OCI-M1 (cell line): Measurements from ENCODE around the gene ATG16L2.
"Not testable (repeated sequence)": the region's sequence is repeated elsewhere in the genome, so short reads cannot be mapped to it uniquely, and the experiment has no call there.

Experiments used
- DNase-seq: peaks from one replicate; lab custom pipeline; 2025; lab: John Stamatoyannopoulos, UW

Gene ATG16L2

GRCh38 chr11:72806378-72806777 is 7.8 kb upstream of the ATG16L2 start:
- DNase-seq, result peak; percentile 66

DNA sequence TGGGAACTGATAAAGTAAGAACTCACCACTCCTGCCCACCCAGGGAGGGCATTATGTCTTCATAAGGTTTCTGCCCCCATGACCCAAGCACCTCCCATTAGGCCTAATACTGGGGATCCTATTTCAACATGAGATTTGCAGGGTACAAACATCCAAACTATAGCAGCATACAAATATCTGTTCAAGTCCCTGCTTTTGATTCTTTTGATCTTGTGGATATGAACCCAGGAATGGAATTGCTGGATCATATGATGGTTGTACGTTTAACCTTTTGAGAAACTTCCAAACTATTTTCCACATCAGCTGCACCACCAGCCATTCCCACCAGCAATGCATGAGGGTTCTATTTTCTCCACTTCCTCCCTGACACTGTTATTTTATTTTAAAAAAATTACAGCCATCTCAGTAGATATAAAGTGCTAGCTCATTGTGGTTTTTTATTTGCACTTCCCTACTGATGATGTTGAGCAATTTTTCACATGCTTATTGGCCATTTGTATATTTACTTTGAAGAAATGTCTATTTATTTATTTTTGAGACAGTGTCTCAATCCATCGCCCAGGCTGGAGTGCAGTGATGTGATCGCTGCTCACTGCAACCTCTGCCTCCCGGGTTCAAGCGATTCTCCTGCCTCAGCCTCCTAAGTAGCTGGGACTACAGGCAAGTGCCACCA is 7.1 kb upstream of the ATG16L2 start:
- DNase-seq, result peak; percentile 98

- DNase-seq, result peak; percentile 98
Measured at GRCh38 chr11:72807792-72808191, 6.4 kb upstream of the ATG16L2 start.

GRCh38 chr11:72808331-72808798 is 5.8 kb upstream of the ATG16L2 start:
- DNase-seq, result no peak

GRCh38 chr11:72811686-72812085 is 2.5 kb upstream of the ATG16L2 start:
- DNase-seq, result not testable (repeated sequence)

DNA sequence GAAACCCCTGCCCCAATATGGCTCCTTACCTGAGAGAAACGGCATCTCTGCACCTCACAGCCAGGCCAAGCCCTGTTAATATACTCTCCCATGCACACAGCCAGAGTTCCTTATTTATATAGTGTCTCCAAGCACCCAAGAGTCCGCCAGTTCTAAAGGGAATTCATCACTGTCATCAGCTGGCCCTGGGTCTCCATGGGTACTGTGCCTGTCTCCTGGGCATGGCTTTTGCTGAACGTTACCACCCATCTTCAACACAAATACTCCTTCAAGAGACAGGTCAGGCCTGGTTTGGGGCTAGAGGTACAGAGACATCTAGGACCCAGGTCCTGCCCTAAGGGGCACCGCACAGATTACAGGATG is 1.6 kb upstream of the ATG16L2 start:
- no peak for DNase-seq

- DNase-seq, result peak; percentile 98
Measured at GRCh38 chr11:72812967-72813739, 1.1 kb upstream of the ATG16L2 start.

DNA sequence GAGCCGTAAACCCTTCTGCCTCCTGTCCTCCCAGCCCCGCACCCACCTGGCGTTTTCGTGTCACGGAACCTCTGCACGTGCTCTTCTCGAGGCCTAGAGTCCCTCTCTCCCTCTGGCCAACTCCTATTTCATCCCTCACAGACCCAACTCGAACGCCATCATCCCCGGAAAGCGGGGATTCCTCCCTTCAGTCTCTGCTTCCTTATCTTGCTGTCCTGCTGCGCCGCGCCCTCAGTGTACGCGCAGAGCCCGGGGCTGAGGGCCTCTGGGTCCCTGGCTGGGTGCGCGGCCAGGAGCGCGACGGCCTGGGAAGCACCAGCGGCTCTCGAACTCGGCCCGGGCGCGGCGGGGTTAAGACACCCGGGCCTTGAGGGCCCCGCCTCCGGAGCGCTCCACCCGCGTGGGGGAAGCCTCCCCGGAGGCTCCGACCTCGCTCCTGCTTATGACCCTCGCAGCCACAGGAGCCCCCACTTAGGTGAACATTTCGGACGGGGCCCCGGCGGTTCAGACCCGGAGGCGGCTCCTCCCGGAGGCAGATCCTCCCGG is 398 bp upstream of the ATG16L2 start:
- DNase-seq, result peak; percentile 99

DNA sequence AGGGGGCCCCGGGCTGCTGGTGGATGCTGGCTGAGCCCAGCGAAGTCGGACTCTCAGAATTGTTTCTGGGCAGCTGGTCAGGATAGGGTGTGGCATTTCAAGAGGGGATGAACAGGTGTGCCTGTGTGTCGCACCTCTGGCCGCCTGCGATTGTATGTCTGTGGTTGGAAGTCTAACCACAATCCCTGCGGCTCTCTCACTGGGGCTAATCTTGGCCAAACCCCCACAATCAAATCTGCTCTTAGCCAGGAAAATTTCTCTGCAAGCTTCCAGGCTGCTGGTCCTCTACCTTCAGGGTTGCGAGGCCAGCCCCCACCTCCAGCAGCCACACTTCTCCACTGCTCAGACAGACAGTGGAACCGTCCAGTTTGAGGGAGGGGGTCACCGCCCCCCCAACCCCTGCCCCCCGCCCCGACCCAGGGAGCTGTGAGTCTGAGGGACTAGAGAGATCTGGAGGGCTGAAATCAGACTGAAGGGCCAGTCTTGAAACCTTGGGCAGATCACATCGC is 953 bp downstream of the ATG16L2 start:
- peak; percentile 97 for DNase-seq

DNA sequence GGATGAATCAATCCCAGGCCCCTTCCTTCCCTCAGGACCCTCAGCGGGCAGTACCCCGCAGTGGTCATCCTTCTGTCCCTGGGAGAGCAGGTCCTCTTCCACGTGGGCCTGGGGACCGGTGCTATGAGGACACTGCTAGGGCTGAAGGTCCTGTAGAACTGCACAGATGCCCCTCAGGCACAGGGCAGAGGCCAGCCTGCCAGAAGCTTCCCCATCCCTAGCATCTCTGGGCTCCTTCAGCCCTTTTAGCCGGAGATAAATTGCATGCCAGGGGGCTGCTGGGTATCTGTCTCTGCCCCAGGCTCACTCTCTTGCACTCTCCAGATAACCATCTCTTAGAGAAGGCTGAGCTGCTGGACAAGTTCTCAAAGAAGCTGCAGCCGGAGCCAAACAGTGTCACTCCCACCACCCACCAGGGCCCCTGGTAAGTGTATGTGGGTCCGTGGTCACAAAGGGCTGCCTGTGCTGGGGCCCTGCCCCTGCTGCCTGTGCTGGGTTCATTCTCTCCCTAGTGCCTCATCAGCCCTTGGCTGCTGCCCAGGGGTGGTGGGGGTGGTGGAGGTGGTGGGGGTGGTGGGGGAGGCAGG is 2.3 kb downstream of the ATG16L2 start:
- peak; percentile 86 for DNase-seq

GRCh38 chr11:72817966-72818365 is 3.8 kb downstream of the ATG16L2 start:
- DNase-seq, result no peak

- no peak for DNase-seq
Measured at GRCh38 chr11:72818971-72819370, 4.8 kb downstream of the ATG16L2 start.

- no peak for DNase-seq
Measured at GRCh38 chr11:72820439-72821139, 6.4 kb downstream of the ATG16L2 start.

GRCh38 chr11:72821221-72821919 is 7.2 kb downstream of the ATG16L2 start:
- no peak for DNase-seq

GRCh38 chr11:72821920-72822799 is 7.9 kb downstream of the ATG16L2 start:
- DNase-seq, result no peak

DNA sequence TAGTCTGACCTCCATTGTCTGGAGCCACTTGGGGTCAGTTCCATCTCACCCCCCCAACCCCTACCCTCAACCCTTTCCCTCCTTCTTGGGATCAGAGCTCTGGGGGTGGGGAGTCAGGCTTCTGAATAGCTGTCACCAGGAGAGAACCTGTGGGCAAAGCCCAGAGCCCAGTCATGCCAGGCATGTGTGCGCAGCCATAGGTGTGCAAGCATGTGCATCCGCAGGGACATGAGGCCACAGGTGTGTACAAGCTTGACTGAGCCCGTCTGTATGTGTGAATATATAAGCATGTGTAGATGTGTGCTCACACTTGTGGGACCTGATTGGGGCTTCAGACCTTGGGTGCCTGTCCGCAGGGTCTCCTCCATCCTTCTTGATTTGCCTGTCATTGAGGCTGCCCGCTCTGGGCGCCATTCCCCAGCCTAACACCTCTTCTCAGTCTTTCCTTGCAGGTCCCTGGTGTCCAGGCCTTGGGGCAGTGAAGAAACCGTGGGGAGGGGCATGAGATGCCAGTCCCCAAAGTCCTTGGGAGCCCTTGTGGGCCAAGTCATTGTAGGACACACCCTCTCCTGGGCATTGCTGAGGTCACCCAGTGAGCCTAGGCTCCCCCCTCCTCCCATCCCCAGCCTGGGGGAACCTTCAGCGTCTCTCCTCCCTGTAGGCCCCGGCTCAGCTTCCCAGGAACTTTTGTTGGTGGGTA is 9.0 kb downstream of the ATG16L2 start:
- no peak for DNase-seq

DNA sequence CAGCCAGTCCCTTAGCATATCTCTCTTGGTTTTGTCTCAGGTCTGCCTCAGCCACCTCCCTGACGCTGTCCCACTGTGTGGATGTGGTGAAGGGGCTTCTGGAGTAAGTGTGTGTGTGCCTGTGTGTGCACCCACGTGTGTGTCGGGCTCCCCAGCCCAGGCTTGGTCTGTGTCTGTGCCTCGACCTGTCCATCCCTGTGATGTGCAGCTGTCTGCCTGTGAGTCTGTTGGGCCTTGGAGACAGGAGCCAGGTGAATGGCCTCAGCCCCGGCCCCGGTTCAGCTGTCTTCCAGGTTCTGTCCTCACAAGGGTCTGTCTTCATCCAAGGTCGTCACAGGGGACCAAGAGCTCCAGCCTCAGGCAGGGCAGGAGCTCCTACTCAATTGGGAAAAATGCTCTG is 9.8 kb downstream of the ATG16L2 start:
- no peak for DNase-seq

GRCh38 chr11:72824811-72825505 is 10.7 kb downstream of the ATG16L2 start:
- DNase-seq, result no peak

GRCh38 chr11:72825661-72826060 is 11.4 kb downstream of the ATG16L2 start:
- DNase-seq, result no peak
